Endothelial cell (in vitro differentiated cells): ENCODE measurements around the gene MICU1. TPM values are rescaled to one million over a fixed set of nuclear protein-coding genes. Genes with fewer than 3 reads are reported as not detected.

ENCODE experiments used
- DNase-seq: peaks from one replicate; pipeline ENCODE4 v3.0.0; 2021; ENCODE audit warnings: low spot score
- H3K27ac Mint-ChIP-seq: one replicate; pipeline ENCODE4 v1.8.0; 2021; ENCODE audit warnings: mixed read lengths, inconsistent platforms; ENCODE audit not compliant: unreplicated experiment
- H3K27me3 Mint-ChIP-seq: one replicate; pipeline ENCODE4 v1.8.0; 2021; ENCODE audit warnings: mild to moderate bottlenecking, moderate library complexity, mixed read lengths, inconsistent platforms; ENCODE audit not compliant: unreplicated experiment
- H3K36me3 Mint-ChIP-seq: one replicate; pipeline ENCODE4 v1.8.0; 2021; ENCODE audit warnings: mild to moderate bottlenecking, low read depth, mixed read lengths, inconsistent platforms; ENCODE audit not compliant: unreplicated experiment
- H3K4me1 Mint-ChIP-seq: one replicate; pipeline ENCODE4 v1.8.0; 2021; ENCODE audit warnings: mild to moderate bottlenecking, mixed read lengths, inconsistent platforms; ENCODE audit not compliant: unreplicated experiment
- H3K4me3 Mint-ChIP-seq: one replicate; pipeline ENCODE4 v1.8.0; 2021; ENCODE audit warnings: mild to moderate bottlenecking, mixed read lengths, inconsistent platforms; ENCODE audit not compliant: unreplicated experiment
- H3K9me3 Mint-ChIP-seq: one replicate; pipeline ENCODE4 v1.8.0; 2021; ENCODE audit warnings: mixed read lengths, inconsistent platforms; ENCODE audit not compliant: unreplicated experiment
- total RNA-seq: library from RNA; stranded (reverse); fragmentation: NEBNext Ultra II Directional; extraction: Animal tissue kit (Norgen Biotek cat#: 25700); gene quantifications from one replicate; pipeline ENCODE4 v1.2.1, GENCODE V29; 2021; ENCODE audit not compliant: unreplicated experiment
- TF ChIP-seq, protein P1 (sequence below): fragments of 200-600 bp; sonication (generic); IDR thresholded peaks from one replicate; pipeline ENCODE4 v1.5.0; 2021; ENCODE audit warnings: antibody characterized with exemption; ENCODE audit not compliant: unreplicated experiment

The MICU1 gene
- total RNA-seq, 1 donor from 2014 or later = 39.9 TPM

DNA sequence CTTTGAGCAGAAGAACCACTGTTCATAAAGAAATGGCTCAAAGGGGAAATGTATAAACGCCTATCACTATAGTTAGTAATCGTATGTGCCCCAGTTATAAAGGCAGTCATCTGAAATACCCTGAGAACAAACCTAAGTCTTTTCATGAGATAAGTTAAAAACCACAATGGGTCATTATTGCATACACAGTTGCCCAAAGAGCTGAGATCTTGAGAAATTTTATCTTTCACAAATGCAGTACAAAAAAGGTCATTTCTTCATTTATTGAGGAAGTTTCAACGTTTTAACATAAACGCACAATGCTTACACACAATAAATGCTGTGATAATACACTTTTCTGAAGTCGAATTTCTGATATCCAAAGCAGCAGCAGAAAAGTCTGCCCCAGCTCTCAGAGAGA, 114.4 kb downstream of the MICU1 start:
- no peak for DNase-seq
- TF ChIP-seq, protein P1, sequence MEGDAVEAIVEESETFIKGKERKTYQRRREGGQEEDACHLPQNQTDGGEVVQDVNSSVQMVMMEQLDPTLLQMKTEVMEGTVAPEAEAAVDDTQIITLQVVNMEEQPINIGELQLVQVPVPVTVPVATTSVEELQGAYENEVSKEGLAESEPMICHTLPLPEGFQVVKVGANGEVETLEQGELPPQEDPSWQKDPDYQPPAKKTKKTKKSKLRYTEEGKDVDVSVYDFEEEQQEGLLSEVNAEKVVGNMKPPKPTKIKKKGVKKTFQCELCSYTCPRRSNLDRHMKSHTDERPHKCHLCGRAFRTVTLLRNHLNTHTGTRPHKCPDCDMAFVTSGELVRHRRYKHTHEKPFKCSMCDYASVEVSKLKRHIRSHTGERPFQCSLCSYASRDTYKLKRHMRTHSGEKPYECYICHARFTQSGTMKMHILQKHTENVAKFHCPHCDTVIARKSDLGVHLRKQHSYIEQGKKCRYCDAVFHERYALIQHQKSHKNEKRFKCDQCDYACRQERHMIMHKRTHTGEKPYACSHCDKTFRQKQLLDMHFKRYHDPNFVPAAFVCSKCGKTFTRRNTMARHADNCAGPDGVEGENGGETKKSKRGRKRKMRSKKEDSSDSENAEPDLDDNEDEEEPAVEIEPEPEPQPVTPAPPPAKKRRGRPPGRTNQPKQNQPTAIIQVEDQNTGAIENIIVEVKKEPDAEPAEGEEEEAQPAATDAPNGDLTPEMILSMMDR = no peak
- no peaks in the 10 kb centered on the region for H3K4me1 Mint-ChIP-seq
- H3K27me3 Mint-ChIP-seq = peaks cover 1% of the 10 kb centered on the region
- no peak overlapping the region for H3K4me3 Mint-ChIP-seq
- no peaks in the 10 kb centered on the region for H3K9me3 Mint-ChIP-seq
- H3K36me3 Mint-ChIP-seq = no peaks in the 10 kb centered on the region
- no peak overlapping the region for H3K27ac Mint-ChIP-seq

GRCh38 chr10:72509941-72510340, 115.9 kb downstream of the MICU1 start:
- no peaks in the 10 kb centered on the region for H3K4me1 Mint-ChIP-seq
- H3K4me3 Mint-ChIP-seq = no peak overlapping the region
- TF ChIP-seq, protein P1 = no peak
- H3K27ac Mint-ChIP-seq = no peak overlapping the region
- H3K9me3 Mint-ChIP-seq = no peaks in the 10 kb centered on the region
- no peak for DNase-seq
- H3K36me3 Mint-ChIP-seq = peaks cover 9% of the 10 kb centered on the region
- H3K27me3 Mint-ChIP-seq = peaks cover 1% of the 10 kb centered on the region

- H3K4me3 Mint-ChIP-seq = no peak overlapping the region
- no peaks in the 10 kb centered on the region for H3K9me3 Mint-ChIP-seq
- no peak overlapping the region for H3K27ac Mint-ChIP-seq
- peaks cover 1% of the 10 kb centered on the region for H3K27me3 Mint-ChIP-seq
- peaks cover 14% of the 10 kb centered on the region for H3K36me3 Mint-ChIP-seq
- H3K4me1 Mint-ChIP-seq = no peaks in the 10 kb centered on the region
- TF ChIP-seq, protein P1 = no peak
- DNase-seq = no peak
Observed at GRCh38 chr10:72509206-72509799, 116.6 kb downstream of the MICU1 start.

GRCh38 chr10:72508033-72508432, 117.8 kb downstream of the MICU1 start:
- no peak overlapping the region for H3K27ac Mint-ChIP-seq

GRCh38 chr10:72506474-72506873, 119.4 kb downstream of the MICU1 start:
- peaks cover 2% of the 10 kb centered on the region for H3K27me3 Mint-ChIP-seq
- TF ChIP-seq, protein P1 = no peak
- no peak for DNase-seq
- H3K9me3 Mint-ChIP-seq = no peaks in the 10 kb centered on the region
- no peak overlapping the region for H3K27ac Mint-ChIP-seq
- peaks cover 14% of the 10 kb centered on the region for H3K36me3 Mint-ChIP-seq
- H3K4me1 Mint-ChIP-seq = no peaks in the 10 kb centered on the region
- H3K4me3 Mint-ChIP-seq = no peak overlapping the region

More at GRCh38 chr10:72508033-72508432, 117.8 kb downstream of the MICU1 start:
- no peak overlapping the region for H3K4me3 Mint-ChIP-seq
- H3K27me3 Mint-ChIP-seq = peaks cover 2% of the 10 kb centered on the region
- peaks cover 14% of the 10 kb centered on the region for H3K36me3 Mint-ChIP-seq
- no peaks in the 10 kb centered on the region for H3K4me1 Mint-ChIP-seq
- TF ChIP-seq, protein P1 = no peak
- no peak for DNase-seq
- no peaks in the 10 kb centered on the region for H3K9me3 Mint-ChIP-seq
